ENCODE data around the gene NDRG4.

Gene NDRG4

DNA sequence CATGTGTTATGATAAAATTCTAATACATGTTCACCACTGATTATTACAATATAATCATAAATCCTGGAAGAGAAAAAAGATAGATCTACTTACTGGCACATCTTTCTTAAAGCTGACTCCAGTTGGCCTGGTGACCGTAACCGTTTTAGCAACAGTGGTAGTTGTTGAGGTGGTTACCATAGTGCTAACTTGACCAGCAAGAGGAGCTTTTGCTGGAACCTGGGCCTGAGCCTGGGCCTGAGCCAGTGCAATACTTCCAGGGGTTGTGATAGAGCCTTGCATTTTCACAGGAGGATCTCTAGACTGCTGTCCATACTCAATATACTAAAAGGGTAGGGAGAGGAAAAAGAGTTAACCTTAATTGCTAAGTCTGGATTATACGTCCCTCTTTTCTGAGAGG is 51.6 kb downstream of the NDRG4 start:
- DNase-seq, result no peak

DNA sequence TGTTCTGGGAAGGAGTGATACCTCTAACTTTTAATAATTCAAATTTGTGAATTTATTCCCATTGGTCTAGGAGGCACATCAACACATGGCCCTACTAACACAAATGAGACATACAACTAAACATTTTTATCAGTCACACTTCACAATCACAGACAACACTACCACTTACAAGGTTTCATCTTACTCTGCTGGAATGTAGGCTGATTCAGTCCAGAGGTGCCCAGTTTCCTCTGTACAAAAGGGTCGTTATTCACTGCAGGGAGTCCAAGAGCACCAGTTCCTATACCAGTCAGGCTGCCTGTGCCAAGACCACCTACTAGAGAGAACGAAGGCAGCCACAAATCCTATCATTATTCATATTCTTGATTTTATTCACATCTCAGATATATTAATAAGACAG is 56.7 kb downstream of the NDRG4 start:
- no peak for DNase-seq

Measured in activated CD4-positive, alpha-beta T cell treated with anti-CD3 and anti-CD28 coated beads, Interleukin-2, amount 50 U/mL, for 1 hour (primary cell).